Uterus (tissue), 2 donors: ENCODE data around the gene MCAM.

Source experiments
- CTCF ChIP-seq, 4 experiments: fragments of 200-600 bp in 2 of 4; fragments of 450-650 bp in 2 of 4; sonication (generic) in 2 of 4; IDR thresholded peaks; one replicate each; pipeline ENCODE4 v1.5.1; 2016 to 2019; ENCODE audit warnings: antibody characterized with exemption in 4 of 4, mild to moderate bottlenecking in 2 of 4, moderate library complexity in 1 of 4
- POLR2A ChIP-seq, 2 donors: fragments of 450-650 bp; IDR thresholded peaks; one replicate each; pipeline ENCODE4 v1.6.1; 2016; ENCODE audit warnings: antibody characterized with exemption in 2 of 2, mild to moderate bottlenecking in 1 of 2, moderate library complexity in 1 of 2

DNA sequence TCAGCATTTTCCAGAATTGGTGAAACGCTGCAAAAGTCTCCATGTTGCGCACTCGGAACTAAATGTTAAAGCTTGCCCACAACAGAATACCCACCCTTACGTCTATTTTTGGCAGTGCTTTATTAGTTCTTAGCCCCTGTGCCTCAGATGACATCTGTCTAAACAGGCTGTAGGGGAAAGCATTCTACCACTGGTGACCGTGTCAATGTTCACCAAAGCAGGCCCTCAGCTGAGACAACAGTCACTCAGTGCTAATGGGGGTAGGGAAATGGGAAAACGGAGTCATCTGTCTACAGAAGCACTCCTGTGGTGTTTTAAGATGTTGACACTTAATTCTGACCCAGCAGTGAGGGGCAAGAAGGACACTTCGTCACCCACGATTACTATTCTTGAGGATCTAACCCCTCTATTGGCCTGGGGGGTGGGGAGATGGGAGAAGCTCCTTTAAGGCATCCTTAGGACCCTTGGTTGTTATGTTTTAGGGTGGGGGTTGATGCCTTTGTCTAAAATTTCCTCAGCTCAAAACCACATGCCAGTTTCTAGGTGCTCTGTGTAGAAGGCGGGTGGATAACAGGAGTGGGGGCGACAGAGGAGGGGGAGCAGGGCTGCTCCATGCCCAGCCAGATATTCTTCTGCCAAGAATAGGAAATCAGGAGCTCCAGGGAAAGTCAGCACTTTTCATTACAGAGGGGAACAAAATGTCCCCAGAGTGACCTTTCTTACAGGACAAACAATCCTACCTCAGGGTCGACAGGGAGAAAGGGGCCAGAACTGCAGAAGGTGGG lies 45.2 kb upstream of the MCAM start:
- TF ChIP-seq POLR2A (IDR thresholded peaks at IDR 0.05): no peak
- no peak for TF ChIP-seq CTCF (IDR thresholded peaks at IDR 0.05)
